ENCODE measurements around the gene PRPF31. TPM values are rescaled to one million over a fixed set of nuclear protein-coding genes. Genes with fewer than 3 reads are reported as not detected.

PRPF31 gene
- 75.3 and 100 TPM in 2 replicates for total RNA-seq

GRCh38 chr19:54115109-54116063 lies at the start of gene PRPF31, which contains the start of gene TFPT:
TSS of gene PRPF31 (plus strand) at chr19:54115754. CDS start at chr19:54118279, 2,525 bp downstream.
TSS of gene TFPT (minus strand) at chr19:54115657. CDS start at chr19:54115269, 388 bp downstream.

GRCh38 chr19:54081032-54081431 lies 34.5 kb upstream of the PRPF31 start, which contains the start of gene TARM1:
TSS of gene TARM1 (minus strand) at chr19:54081365. CDS start at chr19:54081340, 25 bp downstream.

GRCh38 chr19:54100561-54100960 lies 15.0 kb upstream of the PRPF31 start, which contains the start of gene OSCAR:
TSS of gene OSCAR (minus strand) at chr19:54100803. CDS start at chr19:54100792, 11 bp downstream.

GRCh38 chr19:54102421-54103169 lies 13.0 kb upstream of the PRPF31 start, which contains the start of gene NDUFA3:
TSS of gene NDUFA3 (plus strand) at chr19:54102855. CDS start at chr19:54102879, 24 bp downstream.

GRCh38 chr19:54137699-54138488 lies 22.3 kb downstream of the PRPF31 start, which contains the start of gene CNOT3:
TSS of gene CNOT3 (plus strand) at chr19:54137762. CDS start at chr19:54142979, 5,217 bp downstream.

GRCh38 chr19:54159352-54160181 lies 44.0 kb downstream of the PRPF31 start, which contains the start of gene LENG1:
TSS of gene LENG1 (minus strand) at chr19:54159721. CDS start at chr19:54159695, 26 bp downstream.

GRCh38 chr19:54172471-54173358 lies 57.2 kb downstream of the PRPF31 start, which contains the start of gene TMC4:
TSS of gene TMC4 (minus strand) at chr19:54173160. CDS start at chr19:54173117, 43 bp downstream.

Other genes starting within 250 kb of the PRPF31 start
- 169 and 237 TPM in 2 replicates for gene MYADM, start 247.9 kb upstream of the PRPF31 start, total RNA-seq
- gene PRKCG, start 233.6 kb upstream of the PRPF31 start, total RNA-seq, result under 0.01 TPM in 1 of 2 replicates, not detected in the other
- gene CACNG7, start 206.5 kb upstream of the PRPF31 start, total RNA-seq, result 0.13 and 1.1 TPM in 2 replicates
- under 0.01 and 0.13 TPM in 2 replicates for gene CACNG8, start 152.8 kb upstream of the PRPF31 start, total RNA-seq
- 0.89 TPM in 1 of 2 replicates, not detected in the other for gene CACNG6, start 124.1 kb upstream of the PRPF31 start, total RNA-seq
- gene VSTM1, start 51.9 kb upstream of the PRPF31 start, total RNA-seq, result not detected in 2 replicates
- gene TARM1, start 34.4 kb upstream of the PRPF31 start, total RNA-seq, result not detected in 2 replicates
- gene OSCAR, start 15.0 kb upstream of the PRPF31 start, total RNA-seq, result 1.5 TPM in 1 of 2 replicates, not detected in the other
- 38.1 and 79.7 TPM in 2 replicates for gene NDUFA3, start 12.9 kb upstream of the PRPF31 start, total RNA-seq
- 15.0 and 16.8 TPM in 2 replicates for gene TFPT, start 97 bp upstream of the PRPF31 start, total RNA-seq
- 17.9 and 20.4 TPM in 2 replicates for gene CNOT3, start 22.0 kb downstream of the PRPF31 start, total RNA-seq
- 3.5 and 5.2 TPM in 2 replicates for gene LENG1, start 44.0 kb downstream of the PRPF31 start, total RNA-seq
- 4.1 TPM in 1 of 2 replicates, not detected in the other for gene TMC4, start 57.4 kb downstream of the PRPF31 start, total RNA-seq
- gene MBOAT7, start 73.8 kb downstream of the PRPF31 start, total RNA-seq, result 140 and 150 TPM in 2 replicates
- gene TSEN34, start 75.6 kb downstream of the PRPF31 start, total RNA-seq, result 106 and 125 TPM in 2 replicates
- gene RPS9, start 85.1 kb downstream of the PRPF31 start, total RNA-seq, result 1,803 and 1,860 TPM in 2 replicates
- 1.1 TPM in 1 of 2 replicates, not detected in the other for gene LILRB3, start 107.3 kb downstream of the PRPF31 start, total RNA-seq
- gene LILRA6, start 127.0 kb downstream of the PRPF31 start, total RNA-seq, result not detected in 2 replicates
- not detected in 2 replicates for gene LILRB5, start 141.5 kb downstream of the PRPF31 start, total RNA-seq
- gene LILRB2, start 165.4 kb downstream of the PRPF31 start, total RNA-seq, result not detected in 2 replicates
- gene LILRA5, start 197.4 kb downstream of the PRPF31 start, total RNA-seq, result not detected in 2 replicates
- gene LILRA4, start 223.4 kb downstream of the PRPF31 start, total RNA-seq, result not detected in 2 replicates
- gene LAIR1, start 249.2 kb downstream of the PRPF31 start, total RNA-seq, result not detected in 2 replicates

Data from mesangial cell (primary cell).